NK-92 (cell line): ENCODE results near the gene NME2.
A peak's percentile ranks its signal among the peaks of the same experiment; 100 is the strongest.
"Not testable (repeated sequence)": the region's sequence is repeated elsewhere in the genome, so short reads cannot be mapped to it uniquely, and the experiment has no call there.

Experiments used
- DNase-seq: peaks from one replicate; lab custom pipeline; 2025; ENCODE audit not compliant: unreplicated experiment; lab: John Stamatoyannopoulos, UW

NME2 gene

GRCh38 chr17:51166198-51166986 is at the start of gene NME2:
NME2 (plus strand) TSS chr17:51166411; CDS start chr17:51166831, 420 bp downstream.
- DNase-seq: no peak

GRCh38 chr17:51118330-51119195 is 47.6 kb upstream of the NME2 start:
- DNase-seq: no peak

GRCh38 chr17:51119415-51120356 is 46.5 kb upstream of the NME2 start:
- no peak for DNase-seq

GRCh38 chr17:51120357-51120738 is 45.9 kb upstream of the NME2 start:
- no peak for DNase-seq

- DNase-seq: peak; percentile 54
These were observed 45.2 kb upstream of the NME2 start, which contains the start of gene SPAG9 for GRCh38 chr17:51120739-51121619. SPAG9 (minus strand) TSS chr17:51120868; CDS start chr17:51120656, 212 bp downstream.

- DNase-seq: no peak
These were observed 44.4 kb upstream of the NME2 start for GRCh38 chr17:51121620-51122472.

GRCh38 chr17:51122473-51123115 is 43.6 kb upstream of the NME2 start:
- DNase-seq: not testable (repeated sequence)

GRCh38 chr17:51124640-51125503 is 41.3 kb upstream of the NME2 start:
- no peak for DNase-seq

GRCh38 chr17:51128076-51128475 is 38.1 kb upstream of the NME2 start:
- DNase-seq: no peak

GRCh38 chr17:51132964-51133319 is 33.3 kb upstream of the NME2 start:
- no peak for DNase-seq

GRCh38 chr17:51133365-51133764 is 32.8 kb upstream of the NME2 start:
- no peak for DNase-seq

- DNase-seq: no peak
These were observed 30.3 kb upstream of the NME2 start for GRCh38 chr17:51135956-51136355.

- no peak for DNase-seq
These were observed 23.6 kb upstream of the NME2 start for GRCh38 chr17:51142597-51142996.

- no peak for DNase-seq
These were observed 21.8 kb upstream of the NME2 start for GRCh38 chr17:51144266-51145022.

- no peak for DNase-seq
These were observed 18.6 kb upstream of the NME2 start for GRCh38 chr17:51147650-51148049.

GRCh38 chr17:51149163-51149562 is 17.0 kb upstream of the NME2 start:
- no peak for DNase-seq

- no peak for DNase-seq
These were observed 15.3 kb upstream of the NME2 start for GRCh38 chr17:51150932-51151331.
